ENCODE data around the gene ZNF350. TPM values are rescaled to one million over a fixed set of nuclear protein-coding genes. Genes with fewer than 3 reads are reported as not detected.
A peak's percentile ranks its signal among the peaks of the same experiment; 100 is the strongest.

ZNF350 gene
- total and polyA plus RNA-seq, 2 of the 13 experiments (the other 11 are each of a cell fraction or from before 2014, with no cell fraction given), result 3.7 to 6.9 TPM

DNA sequence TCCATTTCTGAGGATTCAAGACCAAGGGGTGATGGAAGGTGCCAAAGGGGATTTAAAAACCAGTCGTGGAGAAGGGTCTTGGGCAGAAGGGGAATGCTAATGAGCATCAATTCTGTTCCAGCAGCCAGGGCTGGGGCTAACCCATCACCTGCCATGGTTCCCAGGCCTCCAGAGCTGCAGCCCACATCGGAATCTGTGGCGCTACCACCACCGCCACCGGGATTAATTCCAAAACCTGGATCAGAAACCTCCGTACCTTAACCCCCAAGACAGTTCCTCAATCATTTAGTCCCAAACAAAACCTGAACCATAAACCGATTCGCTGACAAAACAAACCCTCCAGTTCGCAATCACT lies 20.8 kb upstream of the ZNF350 start:
- CTCF ChIA-PET (ENCODE audit: low intra/inter-chr PET ratio, low total read pairs), result no interaction called here
- peaks cover 12% of the 10 kb centered on the region; the same call in 1 of the 2 replicates for H3K9me3 ChIP-seq (ENCODE audit: low read length)
- FAIRE-seq, result no peak
- H3K27ac ChIP-seq (ENCODE audit: extremely low read length, insufficient read depth, low read length), result peak overlapping the region; percentile 70
- peak overlapping the region; percentile 81 for H3K4me2 ChIP-seq (ENCODE audit: low read depth, low read length)
- intact Hi-C loops (cut with micrococcal nuclease; ENCODE audit: unreplicated experiment), result loop anchor here (10.0 kb wide), 1 partner anchor 83 kb away; the partner anchor contains the start of gene ZNF613
- ATAC-seq, result peak; percentile 79
- peak overlapping the region; percentile 67 to 100 (median 91) for H3K4me3 ChIP-seq (replicated peaks in 1 of 3; ENCODE audit: insufficient read depth in 1 of 3, low read depth in 2 of 3, low read length in 3 of 3)
- DNase-seq (ENCODE audit: low spot score), result no peak
- POLR2A ChIA-PET, result interaction anchor here (1.0 to 2.6 kb wide), 5 partner anchors 13 to 42 kb away, joined by 3 to 6 read pairs (median 3); no protein-coding TSS in a partner anchor
- H4K20me1 ChIP-seq (ENCODE audit: insufficient read depth, low read length), result no peaks in the 10 kb centered on the region
- TF ChIP-seq ZBTB38 (CRISPR knock-in tag; IDR thresholded peaks at IDR 0.05), result peak; percentile 5; the same call in 1 of the 2 replicates
- TF ChIP-seq ZSCAN20 (CRISPR knock-in tag; IDR thresholded peaks at IDR 0.05; ENCODE audit: borderline replicate concordance), result 0 out of 2 replicates have a peak, but pooled peaks have one; percentile 8
- 0 out of 2 replicates have a peak, but pooled peaks have one; percentile 5 for TF ChIP-seq ZNF317 (CRISPR knock-in tag; IDR thresholded peaks at IDR 0.05)
- TF ChIP-seq, protein P1, sequence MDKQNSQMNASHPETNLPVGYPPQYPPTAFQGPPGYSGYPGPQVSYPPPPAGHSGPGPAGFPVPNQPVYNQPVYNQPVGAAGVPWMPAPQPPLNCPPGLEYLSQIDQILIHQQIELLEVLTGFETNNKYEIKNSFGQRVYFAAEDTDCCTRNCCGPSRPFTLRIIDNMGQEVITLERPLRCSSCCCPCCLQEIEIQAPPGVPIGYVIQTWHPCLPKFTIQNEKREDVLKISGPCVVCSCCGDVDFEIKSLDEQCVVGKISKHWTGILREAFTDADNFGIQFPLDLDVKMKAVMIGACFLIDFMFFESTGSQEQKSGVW (CRISPR knock-in tag; IDR thresholded peaks at IDR 0.05; ENCODE audit: borderline replicate concordance), result 0 out of 2 replicates have a peak, but pooled peaks have one; percentile 25
- TF ChIP-seq, protein P2, sequence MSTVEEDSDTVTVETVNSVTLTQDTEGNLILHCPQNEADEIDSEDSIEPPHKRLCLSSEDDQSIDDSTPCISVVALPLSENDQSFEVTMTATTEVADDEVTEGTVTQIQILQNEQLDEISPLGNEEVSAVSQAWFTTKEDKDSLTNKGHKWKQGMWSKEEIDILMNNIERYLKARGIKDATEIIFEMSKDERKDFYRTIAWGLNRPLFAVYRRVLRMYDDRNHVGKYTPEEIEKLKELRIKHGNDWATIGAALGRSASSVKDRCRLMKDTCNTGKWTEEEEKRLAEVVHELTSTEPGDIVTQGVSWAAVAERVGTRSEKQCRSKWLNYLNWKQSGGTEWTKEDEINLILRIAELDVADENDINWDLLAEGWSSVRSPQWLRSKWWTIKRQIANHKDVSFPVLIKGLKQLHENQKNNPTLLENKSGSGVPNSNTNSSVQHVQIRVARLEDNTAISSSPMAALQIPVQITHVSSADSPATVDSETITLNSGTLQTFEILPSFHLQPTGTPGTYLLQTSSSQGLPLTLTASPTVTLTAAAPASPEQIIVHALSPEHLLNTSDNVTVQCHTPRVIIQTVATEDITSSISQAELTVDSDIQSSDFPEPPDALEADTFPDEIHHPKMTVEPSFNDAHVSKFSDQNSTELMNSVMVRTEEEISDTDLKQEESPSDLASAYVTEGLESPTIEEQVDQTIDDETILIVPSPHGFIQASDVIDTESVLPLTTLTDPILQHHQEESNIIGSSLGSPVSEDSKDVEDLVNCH (CRISPR knock-in tag; IDR thresholded peaks at IDR 0.05), result no peak
- no peak for TF ChIP-seq GATA4 (IDR thresholded peaks at IDR 0.05; ENCODE audit: borderline replicate concordance, low read depth)
- TF ChIP-seq ZNF207 (IDR thresholded peaks at IDR 0.05; ENCODE audit: borderline replicate concordance), result no peak
- TF ChIP-seq ZNF724P (CRISPR knock-in tag; IDR thresholded peaks at IDR 0.05; ENCODE audit: borderline replicate concordance), result 0 out of 2 replicates have a peak, but pooled peaks have one; percentile 5
- TF ChIP-seq, protein P3, sequence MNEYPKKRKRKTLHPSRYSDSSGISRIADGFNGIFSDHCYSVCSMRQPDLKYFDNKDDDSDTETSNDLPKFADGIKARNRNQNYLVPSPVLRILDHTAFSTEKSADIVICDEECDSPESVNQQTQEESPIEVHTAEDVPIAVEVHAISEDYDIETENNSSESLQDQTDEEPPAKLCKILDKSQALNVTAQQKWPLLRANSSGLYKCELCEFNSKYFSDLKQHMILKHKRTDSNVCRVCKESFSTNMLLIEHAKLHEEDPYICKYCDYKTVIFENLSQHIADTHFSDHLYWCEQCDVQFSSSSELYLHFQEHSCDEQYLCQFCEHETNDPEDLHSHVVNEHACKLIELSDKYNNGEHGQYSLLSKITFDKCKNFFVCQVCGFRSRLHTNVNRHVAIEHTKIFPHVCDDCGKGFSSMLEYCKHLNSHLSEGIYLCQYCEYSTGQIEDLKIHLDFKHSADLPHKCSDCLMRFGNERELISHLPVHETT (CRISPR knock-in tag; conservative IDR thresholded peaks at IDR 0.05), result 0 out of 2 replicates have a peak, but pooled peaks have one; percentile 7
- TF ChIP-seq HOXD1 (CRISPR knock-in tag; IDR thresholded peaks at IDR 0.05), result no peak
- H2AFZ ChIP-seq (ENCODE audit: low read length), result peak overlapping the region; percentile 50
- 16% methylated on average over 9 of the region's 9 CpGs for WGBS (ENCODE audit: low lambda C conversion rate)
- H3K4me1 ChIP-seq (ENCODE audit: insufficient read depth, low read length), result peaks cover 18% of the 10 kb centered on the region
- H3K9ac ChIP-seq (ENCODE audit: insufficient read depth, low read depth, low read length), result peak overlapping the region; percentile 77
- H3K79me2 ChIP-seq (ENCODE audit: insufficient read depth, low read length), result peaks cover 29% of the 10 kb centered on the region
- BruUV-seq (replicated peaks), result TSS peak; percentile 67
- H3K36me3 ChIP-seq (replicated peaks in 1 of 2; ENCODE audit: control insufficient read depth in 1 of 2, insufficient read depth in 2 of 2, low read length in 2 of 2), result peaks cover 1 to 10% of the 10 kb centered on the region in 2 experiments; a peak in 3 of 5 replicates
- in situ Hi-C loops (cut with HindIII; ENCODE audit: extremely low pct_ligation_motif_present, low pct_unique_long_range_greater_than_20kb), result no loop called here
- no peaks in the 10 kb centered on the region; a peak in 1 of 5 replicates for H3K27me3 ChIP-seq (ENCODE audit: control insufficient read depth in 1 of 2, insufficient read depth in 2 of 2, low read length in 2 of 2)

All from HepG2 (cell line).